PC-3 (cell line): ENCODE measurements around the gene MOB1A. TPM values are rescaled to one million over a fixed set of nuclear protein-coding genes. Genes with fewer than 3 reads are reported as not detected.

ENCODE experiments used
- ATAC-seq: fragments of 200-7000 bp; cut with Tn5 transposase; 2 replicates; pipeline ENCODE4 v1.9.1; 2020; ENCODE audit warnings: mild to moderate bottlenecking, moderate library complexity
- BruUV-seq: library from RNA; stranded (reverse); fragments of 400-500 nt; replicated peaks from 2 replicates; lab custom pipeline; 2021; lab: Mats Ljungman, UMichigan
- CTCF ChIA-PET: fragments of 300-600 bp; sonication (Branson Sonifier 250); formaldehyde crosslinking; loops from one replicate; lab custom pipeline; 2022; ENCODE audit warnings: antibody characterized with exemption; lab: Charles Lee
- POLR2A ChIA-PET: fragments of 300-600 bp; sonication (Branson Sonifier 250); formaldehyde crosslinking; loops from one replicate; lab custom pipeline; 2022; ENCODE audit warnings: antibody characterized with exemption; ENCODE audit not compliant: unreplicated experiment; lab: Charles Lee
- DNase-seq: peaks from one replicate; pipeline ENCODE4 v3.0.0-alpha.2; 2015
- H2AFZ ChIP-seq: fragments of 300-600 bp; sonication (generic); 2 replicates; pipeline ENCODE4 v1.6.0; 2016; ENCODE audit warnings: antibody characterized with exemption, low read length
- H3F3A ChIP-seq: fragments of 300-600 bp; sonication (generic); one replicate; pipeline ENCODE4 v1.6.0; 2017; ENCODE audit warnings: antibody characterized with exemption, low read length, control low read depth, mild to moderate bottlenecking; ENCODE audit not compliant: unreplicated experiment
- H3K27ac ChIP-seq: fragments of 300-600 bp; sonication (generic); 2 replicates; pipeline ENCODE4 v1.5.1; 2016; ENCODE audit warnings: mild to moderate bottlenecking, low read length
- H3K27me3 ChIP-seq: fragments of 300-600 bp; sonication (generic); 2 replicates; pipeline ENCODE4 v1.6.1; 2016; ENCODE audit warnings: low read length, mixed read lengths
- H3K36me3 ChIP-seq: fragments of 300-600 bp; sonication (generic); 2 replicates; pipeline ENCODE4 v1.6.1; 2016; ENCODE audit warnings: low read depth, mixed run types, low read length, mixed read lengths
- H3K4me1 ChIP-seq: fragments of 300-600 bp; sonication (generic); 2 replicates; pipeline ENCODE4 v1.5.1; 2016; ENCODE audit warnings: low read length; ENCODE audit not compliant: insufficient read depth
- H3K4me2 ChIP-seq: fragments of 300-600 bp; sonication (generic); 2 replicates; pipeline ENCODE4 v1.6.0; 2016; ENCODE audit warnings: low read length
- H3K4me3 ChIP-seq: fragments of 300-600 bp; sonication (generic); 2 replicates; pipeline ENCODE4 v1.5.1; 2016; ENCODE audit warnings: mild to moderate bottlenecking, low read length, mixed read lengths
- H3K79me2 ChIP-seq: fragments of 300-600 bp; sonication (generic); 2 replicates; pipeline ENCODE4 v1.6.1; 2017; ENCODE audit warnings: low read length, mixed read lengths
- H3K9ac ChIP-seq: fragments of 300-600 bp; sonication (generic); 2 replicates; pipeline ENCODE4 v1.6.0; 2016; ENCODE audit warnings: mild to moderate bottlenecking, low read length
- H3K9me2 ChIP-seq: fragments of 300-600 bp; sonication (generic); replicated peaks from 2 replicates; pipeline ENCODE4 v1.6.1; 2016; ENCODE audit warnings: mixed run types, low read length, mixed read lengths
- H3K9me3 ChIP-seq: fragments of 300-600 bp; sonication (generic); 2 replicates; pipeline ENCODE4 v1.6.1; 2016; ENCODE audit warnings: low read length, mixed read lengths
- H4K20me1 ChIP-seq: fragments of 300-600 bp; sonication (generic); 2 replicates; pipeline ENCODE4 v1.6.1; 2016; ENCODE audit warnings: low read length, mixed read lengths
- EZH2 ChIP-seq: fragments of 300-600 bp; sonication (generic); IDR thresholded peaks from one replicate; pipeline ENCODE4 v1.6.1; 2017; ENCODE audit warnings: antibody characterized with exemption, mild to moderate bottlenecking, low read length; ENCODE audit not compliant: unreplicated experiment
- EZH2phosphoT487 ChIP-seq: fragments of 300-600 bp; sonication (generic); IDR thresholded peaks from 2 replicates; pipeline ENCODE4 v1.6.1; 2018; ENCODE audit warnings: mild to moderate bottlenecking, antibody characterized with exemption, low read length, borderline replicate concordance
- intact Hi-C: fragments of 100-400 bp; cut with micrococcal nuclease; formaldehyde crosslinking; loops from 2 replicates; pipeline ENCODE4 v1.9.0; 2023
- total RNA-seq: library from RNA; depleted of rRNA; stranded (reverse); fragments of >200 nt; gene quantifications from 2 replicates; pipeline ENCODE4 v1.2.3, GENCODE V29; 2014
- TF ChIP-seq, protein P1 (sequence below): fragments of 300-600 bp; sonication (generic); conservative IDR thresholded peaks from 2 replicates; pipeline ENCODE4 v1.5.1; 2017; ENCODE audit warnings: antibody characterized with exemption, low read depth, mild to moderate bottlenecking, low read length

Gene MOB1A
- total RNA-seq, 1 experiment from 2014 or later = 69.8 TPM

DNA sequence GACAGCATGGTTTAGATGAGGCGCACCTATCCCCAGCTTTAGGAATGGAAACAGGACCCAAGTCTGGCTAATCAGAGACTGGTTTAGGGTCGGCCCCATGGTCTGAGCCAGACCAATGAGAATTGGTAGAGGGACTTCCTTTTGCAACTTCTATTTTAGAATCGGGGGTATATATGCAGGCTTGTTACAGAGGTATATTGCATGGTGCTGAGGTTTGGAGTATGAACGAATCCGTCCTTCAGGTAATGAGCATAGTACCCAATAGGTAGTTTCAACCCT, 29.5 kb downstream of the MOB1A start:
- no peaks in the 10 kb centered on the region for H3K9me3 ChIP-seq
- H3F3A ChIP-seq = peaks cover 6% of the 10 kb centered on the region
- peaks cover 16% of the 10 kb centered on the region for H3K79me2 ChIP-seq
- H3K9me2 ChIP-seq = no peaks in the 10 kb centered on the region
- H3K9ac ChIP-seq = no peak overlapping the region
- no peak for ATAC-seq
- intact Hi-C loops = no loop called here
- CTCF ChIA-PET = no interaction called here
- POLR2A ChIA-PET = no interaction called here
- no peak overlapping the region for H3K27ac ChIP-seq
- H3K4me3 ChIP-seq = no peak overlapping the region
- H3K27me3 ChIP-seq = no peaks in the 10 kb centered on the region
- BruUV-seq = no TSS peak
- TF ChIP-seq, protein P1, sequence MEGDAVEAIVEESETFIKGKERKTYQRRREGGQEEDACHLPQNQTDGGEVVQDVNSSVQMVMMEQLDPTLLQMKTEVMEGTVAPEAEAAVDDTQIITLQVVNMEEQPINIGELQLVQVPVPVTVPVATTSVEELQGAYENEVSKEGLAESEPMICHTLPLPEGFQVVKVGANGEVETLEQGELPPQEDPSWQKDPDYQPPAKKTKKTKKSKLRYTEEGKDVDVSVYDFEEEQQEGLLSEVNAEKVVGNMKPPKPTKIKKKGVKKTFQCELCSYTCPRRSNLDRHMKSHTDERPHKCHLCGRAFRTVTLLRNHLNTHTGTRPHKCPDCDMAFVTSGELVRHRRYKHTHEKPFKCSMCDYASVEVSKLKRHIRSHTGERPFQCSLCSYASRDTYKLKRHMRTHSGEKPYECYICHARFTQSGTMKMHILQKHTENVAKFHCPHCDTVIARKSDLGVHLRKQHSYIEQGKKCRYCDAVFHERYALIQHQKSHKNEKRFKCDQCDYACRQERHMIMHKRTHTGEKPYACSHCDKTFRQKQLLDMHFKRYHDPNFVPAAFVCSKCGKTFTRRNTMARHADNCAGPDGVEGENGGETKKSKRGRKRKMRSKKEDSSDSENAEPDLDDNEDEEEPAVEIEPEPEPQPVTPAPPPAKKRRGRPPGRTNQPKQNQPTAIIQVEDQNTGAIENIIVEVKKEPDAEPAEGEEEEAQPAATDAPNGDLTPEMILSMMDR = no peak
- no peak for TF ChIP-seq EZH2phosphoT487
- TF ChIP-seq EZH2 = no peak
- 0 out of 2 replicates have a peak, but pooled peaks cover 9% of the 10 kb centered on the region for H3K36me3 ChIP-seq
- no peak for DNase-seq
- no peak overlapping the region for H3K4me2 ChIP-seq
- no peaks in the 10 kb centered on the region for H4K20me1 ChIP-seq
- H2AFZ ChIP-seq = no peak overlapping the region
- H3K4me1 ChIP-seq = peaks cover 13% of the 10 kb centered on the region

DNA sequence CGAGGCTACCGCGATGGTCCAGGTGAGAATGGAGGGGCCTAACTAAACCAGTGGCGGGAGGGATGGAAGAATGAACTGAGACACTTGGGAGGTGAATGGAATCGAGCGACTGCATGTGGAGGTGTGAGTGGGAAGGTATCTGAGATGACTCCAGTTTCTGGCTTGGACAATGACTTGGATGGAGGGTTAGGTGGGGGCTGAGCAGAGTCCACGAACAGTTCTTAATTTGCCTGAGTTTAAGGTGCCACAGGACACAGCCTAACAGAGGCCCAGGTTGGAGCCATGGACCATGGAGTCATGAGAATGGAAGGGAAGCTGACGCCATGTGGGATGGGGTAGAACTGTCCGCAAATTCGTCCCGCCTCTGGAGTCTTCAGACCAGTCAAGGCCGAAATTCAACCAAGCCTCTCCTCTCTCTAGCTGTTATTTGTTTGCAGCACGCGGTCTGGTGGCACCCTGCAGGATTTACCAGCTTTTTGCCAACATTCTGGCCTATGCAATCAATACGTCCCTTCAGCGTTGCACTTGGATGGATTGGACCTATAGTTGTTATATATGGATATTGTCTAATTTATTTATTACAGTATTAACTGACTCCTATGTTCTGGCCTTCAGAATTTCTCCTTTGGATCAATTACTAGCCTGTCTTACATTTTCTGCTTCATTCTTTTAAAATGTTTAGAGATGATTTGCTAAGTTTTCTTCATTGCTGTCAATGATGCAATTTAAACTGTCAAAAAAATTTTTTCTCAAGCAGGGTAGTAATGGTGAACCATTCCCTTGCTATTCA, 30.0 kb downstream of the MOB1A start:
- ChIA-PET POLR2A (no interaction called here), CTCF (no interaction called here)
- Histone ChIP-seq H3K4me2 (peak overlapping the region; percentile 95), H4K20me1 (no peaks in the 10 kb centered on the region), H3K9me2 (no peaks in the 10 kb centered on the region), H3K9ac (no peak overlapping the region), H3K9me3 (no peaks in the 10 kb centered on the region), H3F3A (peaks cover 6% of the 10 kb centered on the region), H3K79me2 (peaks cover 16% of the 10 kb centered on the region), H2AFZ (peak overlapping the region; percentile 95), H3K4me3 (peak overlapping the region; percentile 99), H3K36me3 (0 out of 2 replicates have a peak, but pooled peaks cover 9% of the 10 kb centered on the region), H3K27me3 (no peaks in the 10 kb centered on the region), H3K27ac (no peak overlapping the region), H3K4me1 (peaks cover 13% of the 10 kb centered on the region)
- intact Hi-C loops = no loop called here
- TF ChIP-seq EZH2phosphoT487 (no peak), EZH2 (no peak)
- TF ChIP-seq, protein P1 = no peak
- no TSS peak for BruUV-seq
- DNase-seq = no peak
- no peak for ATAC-seq

DNA sequence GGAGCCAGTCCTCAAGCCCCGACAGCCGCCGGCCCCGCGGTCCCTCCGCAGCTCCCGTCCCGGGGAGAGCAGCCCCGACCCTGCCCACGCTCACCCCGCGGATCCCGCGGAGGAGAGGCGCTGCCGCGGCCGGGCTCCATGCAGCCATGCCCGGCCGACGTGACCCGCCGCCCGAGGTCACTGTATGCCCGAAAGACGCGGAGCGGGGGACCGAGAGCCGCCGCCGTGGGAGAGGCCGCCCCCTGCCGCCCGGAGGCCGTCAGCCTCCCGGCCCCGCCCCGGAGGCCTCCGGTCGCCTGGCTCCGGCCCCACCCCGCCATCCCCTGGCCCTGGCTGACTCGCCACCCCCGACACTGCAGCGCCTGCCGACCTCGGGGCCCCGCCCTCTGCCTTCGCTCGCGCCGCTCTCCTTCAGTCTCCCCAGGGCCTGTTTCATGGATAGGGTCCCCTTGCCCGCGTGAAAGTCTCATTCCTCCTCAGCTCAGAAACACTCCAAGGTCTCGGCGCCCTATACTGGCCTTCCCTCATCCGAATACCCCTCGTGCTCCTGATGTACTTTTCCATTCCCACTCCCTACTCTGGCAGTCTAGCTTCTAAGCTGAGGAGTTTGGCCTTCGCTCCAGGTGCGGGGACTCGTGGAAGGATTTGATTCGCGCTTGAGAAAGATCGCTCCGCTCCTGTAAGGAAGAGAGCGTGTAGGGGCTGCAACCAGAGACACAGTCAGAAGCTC, 30.8 kb downstream of the MOB1A start, which contains the start of gene BOLA3:
Gene BOLA3, minus strand, starts transcription at position 186 of the 730 bp plus-strand sequence. Its CDS starts 38 bp downstream, at position 148.
- CTCF ChIA-PET = interaction anchor here (0.6 to 1.0 kb wide), 4 partner anchors 27 to 411 kb away, joined by 3 read pairs; partner anchors contain the start of genes MTHFD2 and TPRKB
- Histone ChIP-seq H3K4me1 (peaks cover 13% of the 10 kb centered on the region), H3K27me3 (no peaks in the 10 kb centered on the region), H3F3A (peaks cover 6% of the 10 kb centered on the region), H2AFZ (peak within 1 kb of the TSS; percentile 95), H3K4me2 (peak within 1 kb of the TSS; percentile 95), H3K36me3 (0 out of 2 replicates have a peak, but pooled peaks cover 9% of the 10 kb centered on the region), H3K79me2 (peaks cover 16% of the 10 kb centered on the region), H3K4me3 (peak within 1 kb of the TSS; percentile 99), H3K9ac (peak within 1 kb of the TSS; percentile 94), H3K9me3 (no peaks in the 10 kb centered on the region), H3K27ac (peak within 1 kb of the TSS; percentile 13; the same call in 1 of the 2 replicates), H4K20me1 (no peaks in the 10 kb centered on the region), H3K9me2 (no peaks in the 10 kb centered on the region)
- POLR2A ChIA-PET = no interaction called here
- TF ChIP-seq EZH2phosphoT487 (no peak), EZH2 (no peak)
- TF ChIP-seq, protein P1 = peak; percentile 75
- DNase-seq (peak; percentile 79), ATAC-seq (peak; percentile 92)
- intact Hi-C loops = no loop called here
- BruUV-seq = TSS peak; percentile 77
